Ramos (cell line): ENCODE data around the gene SYNDIG1L.

Experiments
- in situ Hi-C: fragments of 300-500 bp; cut with MboI; formaldehyde crosslinking; loops from one replicate; pipeline ENCODE4 v1.14.3; 2022; ENCODE audit warnings: low sequenced_read_pairs; ENCODE audit not compliant: unreplicated experiment

SYNDIG1L gene

DNA sequence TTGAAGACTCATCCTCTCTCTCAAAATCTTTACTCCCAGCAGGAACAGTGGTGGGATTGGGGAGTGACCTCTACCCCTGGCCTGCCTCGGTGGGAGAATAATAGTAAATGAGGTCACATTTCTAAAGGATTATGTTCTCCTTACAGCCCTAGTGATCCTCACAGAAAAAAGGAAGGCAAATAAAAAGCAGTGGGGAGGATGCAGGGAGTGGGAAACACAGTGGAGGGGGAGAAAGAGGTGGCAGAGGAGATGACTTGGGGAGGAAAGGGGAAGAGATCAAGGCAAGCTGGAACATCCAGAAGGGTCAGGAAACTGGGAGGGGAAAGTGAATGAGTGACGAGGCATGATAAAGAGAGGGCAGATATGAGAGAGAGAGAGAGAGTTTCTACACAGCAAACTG, 8.3 kb upstream of the SYNDIG1L start:
- in situ Hi-C loops = no loop called here

DNA sequence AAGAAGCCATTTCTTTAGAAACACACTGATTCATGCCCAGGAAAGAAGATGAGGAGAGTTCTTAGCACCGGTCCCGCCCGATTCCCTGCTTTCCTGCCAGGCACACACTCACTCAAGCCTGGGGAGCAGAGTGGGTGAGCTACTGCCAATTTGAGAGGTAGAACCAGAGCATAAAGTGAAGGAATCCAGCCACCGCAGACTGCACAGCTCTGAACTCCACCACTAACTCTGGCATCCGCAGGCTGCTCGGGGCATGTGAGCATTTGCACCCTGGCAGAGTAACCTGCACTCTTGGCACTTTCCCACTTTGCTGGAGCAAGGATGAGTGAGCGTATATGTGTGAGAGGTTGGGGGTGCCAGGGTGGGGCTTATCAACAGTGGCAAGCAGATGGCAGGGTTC, 4.0 kb upstream of the SYNDIG1L start:
- in situ Hi-C loops = no loop called here

DNA sequence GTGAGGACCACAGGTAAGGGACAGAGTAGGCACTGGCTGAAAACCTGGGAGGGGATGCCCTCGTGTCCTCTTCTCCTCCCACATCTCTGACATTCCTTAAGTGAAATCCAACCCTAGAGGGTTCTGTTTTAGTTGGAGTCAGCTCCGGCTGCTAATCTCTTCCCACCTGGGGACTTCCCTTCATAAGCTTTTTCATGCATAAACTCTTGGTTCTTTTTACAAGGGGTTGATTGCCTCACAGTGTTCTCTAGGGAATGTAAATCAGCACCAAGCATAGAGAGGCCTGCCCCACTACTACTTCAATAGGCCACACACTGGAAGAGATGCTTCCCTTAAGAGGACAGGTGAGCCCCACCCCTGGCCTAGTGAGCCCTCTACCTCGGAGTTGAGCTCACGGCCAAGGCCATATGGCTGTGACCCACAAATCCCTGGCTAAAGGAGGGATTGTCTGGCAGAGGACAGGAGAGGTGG, 3.2 kb upstream of the SYNDIG1L start:
- in situ Hi-C loops = no loop called here

DNA sequence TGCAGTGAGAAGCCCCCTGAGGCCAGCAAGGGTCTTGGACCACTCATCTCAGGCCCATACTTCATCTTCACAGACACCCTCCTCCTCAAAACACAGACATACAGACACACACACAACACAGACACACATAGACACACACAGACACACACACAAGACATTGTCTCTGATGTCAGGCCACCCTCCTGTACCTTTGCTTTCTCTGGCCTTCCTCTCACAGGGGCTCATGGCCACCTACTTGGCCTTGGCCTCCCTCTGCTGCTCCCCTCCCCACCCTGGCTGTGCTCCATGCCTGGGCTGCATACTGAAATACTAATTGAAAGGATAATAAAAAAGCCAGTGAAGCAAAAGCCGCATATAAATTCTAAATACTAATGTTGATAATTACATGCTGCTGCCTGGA, 1.6 kb upstream of the SYNDIG1L start:
- in situ Hi-C loops = no loop called here

DNA sequence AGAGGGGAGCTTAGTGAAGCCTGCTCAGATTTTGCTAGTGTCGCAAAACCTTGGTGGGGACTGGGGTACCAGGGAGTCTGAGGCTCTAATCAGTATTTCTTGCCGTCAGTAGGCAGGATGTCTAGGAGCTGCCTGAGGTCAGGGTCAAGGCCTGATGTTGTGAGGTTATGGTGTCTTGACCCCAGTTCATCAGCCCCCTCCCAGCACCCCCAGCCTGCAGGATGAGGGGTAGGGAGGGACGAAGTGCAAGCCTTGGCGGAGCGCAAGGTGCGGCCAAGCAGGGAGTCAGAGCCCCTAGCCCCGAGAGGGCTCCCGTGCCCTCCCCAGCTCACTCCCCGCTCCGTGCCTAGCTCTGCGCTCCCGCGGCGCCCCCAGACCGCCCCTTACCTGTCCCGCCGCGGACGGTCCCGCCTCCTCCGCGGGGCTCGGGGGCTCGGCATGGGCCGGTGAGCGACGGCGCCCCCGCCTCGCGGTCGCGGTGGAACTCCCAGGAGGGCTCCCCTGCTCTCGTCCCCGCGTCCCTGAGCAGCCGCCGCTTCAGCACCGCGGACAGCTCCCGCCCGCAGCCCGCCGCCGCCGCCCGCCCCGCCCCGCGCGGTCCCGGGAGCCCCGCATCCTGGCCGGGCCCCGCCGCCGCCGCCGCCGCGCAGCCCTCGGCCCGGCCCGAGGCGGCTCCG, 347 bp downstream of the SYNDIG1L start:
- in situ Hi-C loops = no loop called here

DNA sequence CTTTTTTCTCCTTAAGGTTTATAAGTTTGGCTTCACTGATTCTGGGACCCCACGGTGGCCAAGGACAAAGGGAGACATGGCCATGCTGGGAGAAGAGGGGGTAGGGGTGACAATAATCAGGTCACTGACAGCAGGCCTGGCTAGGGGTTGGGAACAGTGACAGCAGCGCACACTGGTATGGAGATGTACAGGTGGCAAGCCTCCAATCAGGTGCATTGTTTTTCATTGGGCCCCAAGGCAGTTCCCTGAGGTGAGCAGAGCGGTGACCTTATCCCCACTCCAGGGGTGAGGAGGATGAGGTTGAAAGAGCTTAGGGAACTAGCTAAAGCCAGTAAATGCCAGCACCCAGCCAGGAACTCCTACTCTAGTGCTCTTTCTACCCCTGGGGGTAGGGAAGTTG, 1.4 kb downstream of the SYNDIG1L start:
- in situ Hi-C loops = no loop called here

DNA sequence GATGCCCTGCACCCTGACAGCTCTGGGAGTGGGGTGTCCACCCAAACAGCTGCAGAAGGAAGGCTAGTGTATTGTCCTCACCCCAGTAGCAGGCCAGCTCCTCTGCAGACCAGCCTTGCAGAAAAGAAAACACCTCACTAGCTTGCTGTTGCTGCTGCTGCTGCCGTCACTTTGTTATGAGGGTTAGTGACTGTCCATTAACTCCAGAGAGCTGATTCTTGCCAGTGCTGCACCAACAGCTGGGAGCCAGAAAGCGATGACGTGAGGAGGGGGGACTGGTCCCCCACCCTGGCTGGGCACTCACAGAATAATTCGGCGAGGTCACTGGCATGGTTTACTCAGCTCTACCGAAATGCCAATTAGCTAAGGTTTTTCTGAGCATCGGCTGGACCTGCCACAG, 2.8 kb downstream of the SYNDIG1L start:
- in situ Hi-C loops = no loop called here

DNA sequence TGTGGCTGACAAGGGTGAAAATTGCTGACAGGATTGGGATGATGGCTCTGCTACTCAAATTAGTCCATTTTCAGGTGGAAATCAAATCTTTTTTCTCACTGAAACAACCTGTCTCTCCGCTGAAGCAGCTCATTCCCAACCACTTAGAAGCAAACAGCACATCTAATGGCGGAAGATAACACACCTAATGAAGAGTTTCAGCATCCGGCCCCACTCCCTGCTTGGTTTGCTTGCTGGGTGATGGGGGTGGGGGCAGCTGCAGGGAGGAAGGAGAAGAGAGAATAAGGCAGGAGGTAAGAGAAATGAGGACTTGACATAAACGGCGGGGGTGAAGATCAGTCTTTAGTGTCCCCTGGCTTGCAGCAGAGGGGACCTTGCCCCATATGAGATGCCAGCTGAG, 4.0 kb downstream of the SYNDIG1L start:
- in situ Hi-C loops = no loop called here

DNA sequence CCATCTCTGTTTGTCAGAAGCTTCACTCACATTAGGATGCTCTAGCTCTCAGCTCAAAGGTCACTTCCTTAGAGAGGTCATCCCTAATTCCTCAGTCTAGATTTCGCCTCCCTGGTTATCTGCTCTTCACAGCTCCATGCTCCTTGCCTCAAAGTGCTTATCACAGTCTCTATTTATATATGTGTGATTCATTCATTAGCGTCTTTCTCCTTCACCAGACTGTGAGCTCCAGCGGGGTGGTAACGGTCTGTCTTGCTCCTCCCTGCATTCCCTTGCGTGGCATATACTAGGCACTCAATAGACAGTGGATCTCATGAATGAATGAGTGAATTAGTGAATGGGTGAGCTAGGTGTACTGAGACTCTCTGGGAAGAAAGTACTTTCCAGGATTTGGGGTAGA, 6.9 kb downstream of the SYNDIG1L start:
- in situ Hi-C loops = no loop called here

DNA sequence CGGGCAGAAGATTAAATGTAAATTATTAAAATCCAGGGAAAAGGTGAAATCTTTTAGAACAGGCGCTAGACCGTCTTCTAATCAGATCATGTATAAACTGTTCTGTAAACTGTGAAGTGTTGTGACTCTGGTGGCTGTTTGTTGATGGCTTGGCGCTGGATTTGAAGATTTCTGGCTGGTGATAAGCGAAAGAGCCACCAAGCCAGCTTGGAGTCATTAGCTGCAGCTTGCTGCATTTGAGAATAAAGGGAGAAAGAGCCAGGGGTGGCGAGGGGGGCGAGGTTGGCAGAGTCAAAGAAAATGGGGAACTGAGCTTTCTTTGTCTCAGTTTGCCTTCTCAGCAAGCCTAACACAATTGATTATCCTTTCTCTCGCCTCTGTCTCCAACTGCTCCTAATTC, 8.0 kb downstream of the SYNDIG1L start:
- in situ Hi-C loops = no loop called here

DNA sequence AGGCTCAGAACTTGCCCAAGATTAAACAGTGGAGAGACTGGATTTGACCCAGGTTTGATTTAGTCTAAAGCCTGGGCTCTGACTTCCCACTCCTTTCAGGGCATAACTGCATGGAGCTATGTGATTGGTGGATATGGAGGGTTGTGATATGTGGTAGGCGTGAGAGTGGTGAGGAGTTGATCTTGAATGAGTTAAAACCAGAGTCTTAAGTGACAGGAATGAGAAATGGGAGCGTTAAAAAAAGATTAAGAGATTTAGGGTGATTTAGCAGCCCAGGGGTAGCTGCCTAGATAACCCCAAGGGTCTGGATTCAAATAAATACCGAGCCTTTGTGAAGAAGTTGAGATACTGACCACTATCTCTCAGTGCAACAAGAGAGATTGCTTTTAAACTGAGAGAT, 8.4 kb downstream of the SYNDIG1L start:
- in situ Hi-C loops = no loop called here

DNA sequence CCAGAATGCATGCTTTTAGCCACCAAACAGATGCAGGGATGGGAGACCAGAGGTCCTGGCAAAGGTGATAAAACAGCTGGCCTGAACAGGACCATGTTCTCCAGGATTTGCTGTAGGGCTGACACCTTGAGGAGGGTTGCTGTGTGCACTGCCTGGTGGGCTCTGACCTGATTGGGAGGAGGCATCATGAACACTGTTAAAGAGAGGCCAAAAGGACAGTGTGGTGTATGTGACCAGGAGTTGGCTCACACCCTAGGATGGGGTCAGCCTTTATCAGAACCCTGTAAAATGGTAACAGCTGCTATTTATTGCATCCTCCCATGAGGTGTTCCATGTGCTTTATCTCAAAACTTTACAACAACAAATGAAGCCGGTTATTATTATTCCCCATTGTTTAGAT, 8.8 kb downstream of the SYNDIG1L start:
- in situ Hi-C loops = no loop called here

DNA sequence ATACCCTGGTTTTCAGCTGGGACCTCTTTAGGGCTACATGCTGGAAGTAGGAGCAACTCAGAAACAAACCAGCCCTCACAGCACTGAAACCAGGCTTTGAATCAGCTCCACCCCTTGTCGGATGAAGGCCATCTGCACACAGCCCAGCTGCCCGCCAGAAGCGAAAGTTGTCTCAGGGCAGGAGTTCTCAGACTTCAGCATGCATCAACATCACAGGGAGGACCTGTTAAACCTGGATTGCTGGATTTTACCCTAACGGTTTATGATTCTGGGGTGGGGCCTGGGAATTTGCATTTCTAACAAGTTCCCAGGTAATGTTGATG, 10.9 kb downstream of the SYNDIG1L start:
- in situ Hi-C loops = no loop called here

DNA sequence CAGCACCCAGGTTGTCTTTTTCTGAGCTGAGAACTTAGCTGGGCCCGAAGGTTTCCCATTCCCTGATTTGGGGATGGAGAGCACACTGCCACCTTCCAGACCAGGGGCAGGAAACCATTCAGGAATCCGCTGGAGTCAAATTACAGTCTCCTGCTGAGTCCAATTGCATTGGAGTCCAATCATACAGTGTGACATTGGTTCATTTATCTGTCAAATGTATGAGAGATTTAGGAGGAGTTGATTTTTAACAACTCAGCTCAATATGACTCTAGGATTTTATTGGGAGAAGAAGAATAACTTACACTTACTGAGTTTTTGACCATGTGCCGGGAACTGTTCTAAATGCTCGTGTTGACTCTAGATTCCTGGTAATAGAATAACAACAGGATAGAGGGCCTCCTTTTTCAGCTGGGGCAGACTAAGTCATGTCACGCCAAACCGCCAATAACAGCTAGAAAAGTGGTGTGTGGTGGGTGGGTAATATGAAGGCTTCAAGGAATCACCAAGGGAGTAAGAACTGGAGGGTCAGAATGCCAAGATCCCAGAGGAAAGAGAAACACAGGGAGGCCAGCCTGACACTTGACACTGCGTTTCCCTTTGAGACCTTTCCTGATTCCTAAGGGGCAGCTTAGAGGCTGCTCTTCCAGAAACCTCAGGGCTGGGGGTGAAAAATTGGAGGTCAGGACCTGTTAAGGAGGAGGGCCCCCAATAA, 11.5 kb downstream of the SYNDIG1L start:
- in situ Hi-C loops = no loop called here

DNA sequence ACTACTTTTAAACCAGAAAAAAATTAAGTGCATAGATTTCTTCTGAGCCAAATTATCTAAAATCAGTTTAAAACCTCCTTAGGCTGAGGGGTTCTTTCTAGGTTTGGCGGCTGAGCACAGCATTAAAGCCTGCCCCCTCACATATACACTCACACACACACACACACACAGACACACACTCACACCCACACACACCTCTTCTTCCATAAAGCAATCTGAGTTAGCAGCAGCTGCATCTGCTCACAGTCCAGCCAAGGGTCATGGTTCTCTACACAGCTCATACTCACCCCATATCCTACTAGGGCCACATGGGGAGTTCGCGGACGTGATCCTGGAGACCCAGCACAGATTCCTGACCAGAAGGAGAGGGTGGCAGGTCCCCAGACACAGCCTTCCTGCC, 12.4 kb downstream of the SYNDIG1L start:
- in situ Hi-C loops = no loop called here

DNA sequence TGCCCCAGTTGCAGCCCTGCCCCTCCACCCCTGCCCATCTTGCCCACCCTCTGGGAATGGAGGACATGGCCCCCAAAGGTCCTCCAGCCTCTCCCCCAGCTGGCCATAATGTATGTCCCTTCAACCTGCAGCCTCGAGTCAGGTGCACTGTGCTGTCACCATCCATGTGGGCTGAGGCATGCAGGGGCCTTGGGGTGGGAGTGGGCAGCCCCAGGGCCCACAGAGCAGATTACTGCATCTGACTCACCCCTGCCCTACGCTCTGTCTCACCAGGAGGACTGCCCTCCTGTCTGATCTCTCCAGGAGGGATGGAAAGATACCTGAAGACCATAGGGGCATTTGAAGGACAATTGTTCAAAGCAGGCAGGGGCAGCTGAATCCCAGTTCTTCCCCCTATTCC, 13.3 kb downstream of the SYNDIG1L start:
- in situ Hi-C loops = no loop called here

DNA sequence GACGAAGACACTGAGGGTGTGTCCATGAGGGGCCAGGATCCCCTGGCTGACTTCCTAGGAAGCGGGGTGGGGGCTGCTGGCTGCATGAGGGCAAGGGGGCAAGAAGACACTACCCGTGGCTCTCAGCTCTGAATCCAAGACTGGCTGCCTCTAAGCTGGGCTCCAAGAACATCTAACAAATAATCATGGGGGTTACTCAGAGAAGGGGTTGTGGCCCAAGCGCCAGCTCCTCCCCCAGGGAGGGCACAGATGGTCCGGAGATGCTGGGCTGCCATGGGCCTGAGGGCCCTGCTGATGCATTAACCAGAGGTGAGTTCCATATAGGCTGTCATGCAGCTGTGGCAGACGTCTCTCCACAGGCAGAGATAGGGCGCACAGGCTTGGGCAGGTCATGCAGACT, 14.3 kb downstream of the SYNDIG1L start:
- in situ Hi-C loops = no loop called here

DNA sequence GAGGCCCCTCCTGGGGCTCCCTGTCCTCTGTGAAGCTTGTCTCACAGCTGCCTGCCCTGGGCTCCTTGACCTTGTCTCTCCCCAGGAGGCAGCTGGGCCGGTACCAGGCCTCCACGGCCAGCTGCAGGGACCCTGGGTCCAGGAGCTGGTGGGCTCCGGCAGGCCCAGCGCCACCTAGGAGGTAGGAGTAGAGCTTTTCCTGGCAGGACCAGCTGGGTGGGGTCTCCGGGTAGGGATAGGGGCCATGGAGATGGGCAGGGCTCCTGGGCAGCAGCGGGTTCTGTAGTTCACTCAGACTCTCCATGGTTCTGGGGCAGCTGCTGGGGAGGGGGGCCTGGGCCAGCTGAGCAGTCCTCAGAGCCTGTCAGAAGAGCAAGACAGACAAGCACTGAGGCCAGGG, 16.6 kb downstream of the SYNDIG1L start:
- in situ Hi-C loops = no loop called here

DNA sequence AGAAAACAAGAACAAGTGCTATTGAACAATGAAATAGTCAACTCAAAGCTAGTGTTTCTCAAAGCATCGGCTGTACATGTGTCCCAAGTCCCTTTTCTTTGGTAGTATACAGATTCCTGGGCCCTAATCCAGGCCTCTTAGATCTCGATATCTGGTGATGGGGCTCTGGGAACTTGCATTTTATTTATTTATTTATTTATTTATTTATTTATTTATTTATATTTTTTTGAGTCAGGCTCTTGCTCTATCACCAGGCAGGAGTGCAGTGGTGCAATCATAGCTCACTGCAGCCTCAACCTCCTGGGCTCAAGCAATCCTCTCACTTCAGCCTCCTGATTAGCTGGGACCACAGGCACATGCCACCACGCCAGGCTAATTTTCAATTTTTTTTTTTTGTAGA, 17.1 kb downstream of the SYNDIG1L start:
- in situ Hi-C loops = no loop called here

DNA sequence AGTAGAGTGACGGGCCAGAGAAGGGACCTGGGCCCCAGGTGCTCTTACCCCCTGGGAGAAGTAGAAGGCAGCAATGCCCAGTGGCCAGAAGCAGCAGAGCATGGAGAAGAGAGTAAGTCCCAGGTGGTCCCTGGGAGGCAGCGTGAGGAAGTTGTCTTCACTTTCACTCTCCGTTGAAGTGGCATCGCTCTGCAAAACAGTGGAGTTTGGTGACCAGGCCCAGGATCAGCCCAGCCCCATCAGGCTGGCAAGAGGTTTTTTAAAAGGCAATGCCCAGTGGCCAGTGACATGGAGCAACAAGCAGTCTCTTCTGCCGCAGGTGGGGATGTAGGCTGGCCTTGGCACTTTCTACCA, 18.2 kb downstream of the SYNDIG1L start:
- in situ Hi-C loops = no loop called here

DNA sequence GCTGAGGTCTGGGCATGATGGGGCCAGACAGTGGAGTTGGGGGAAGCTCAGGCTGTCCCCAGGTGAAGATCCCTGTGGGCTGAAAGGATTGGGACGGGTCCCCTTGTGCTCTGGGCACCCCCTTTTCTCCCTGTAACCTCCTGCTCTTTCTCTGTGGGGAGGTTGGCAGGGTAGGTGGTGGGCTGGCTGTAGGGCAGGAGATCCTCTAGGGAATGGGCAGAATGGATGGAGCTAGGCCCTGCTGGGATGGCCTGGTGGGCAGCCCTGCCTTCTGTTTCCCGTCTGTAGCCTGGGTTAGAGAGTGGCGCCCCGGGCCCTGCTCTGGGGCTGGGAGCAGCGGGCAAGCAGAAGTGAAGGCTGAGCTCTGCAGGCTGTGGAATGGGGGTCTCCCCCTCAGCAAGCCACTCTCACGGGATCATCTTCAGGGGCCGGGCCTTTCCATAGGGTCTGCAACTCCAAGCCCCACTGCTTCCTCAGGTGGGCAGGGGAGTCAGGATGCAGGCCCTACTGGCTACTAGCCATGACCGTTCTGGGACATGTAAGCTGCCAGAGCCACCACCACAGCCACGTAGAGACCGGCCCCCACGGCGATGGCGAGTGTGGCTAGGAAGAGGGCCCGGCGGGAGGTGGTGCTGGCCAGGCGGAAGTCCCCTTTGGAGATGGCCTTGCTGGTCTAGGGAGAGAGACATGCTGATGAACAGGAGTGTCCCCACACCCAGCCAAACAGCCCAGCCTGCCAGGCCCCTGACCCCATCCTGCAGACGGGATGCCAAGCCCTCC, 18.8 kb downstream of the SYNDIG1L start:
- in situ Hi-C loops = no loop called here

DNA sequence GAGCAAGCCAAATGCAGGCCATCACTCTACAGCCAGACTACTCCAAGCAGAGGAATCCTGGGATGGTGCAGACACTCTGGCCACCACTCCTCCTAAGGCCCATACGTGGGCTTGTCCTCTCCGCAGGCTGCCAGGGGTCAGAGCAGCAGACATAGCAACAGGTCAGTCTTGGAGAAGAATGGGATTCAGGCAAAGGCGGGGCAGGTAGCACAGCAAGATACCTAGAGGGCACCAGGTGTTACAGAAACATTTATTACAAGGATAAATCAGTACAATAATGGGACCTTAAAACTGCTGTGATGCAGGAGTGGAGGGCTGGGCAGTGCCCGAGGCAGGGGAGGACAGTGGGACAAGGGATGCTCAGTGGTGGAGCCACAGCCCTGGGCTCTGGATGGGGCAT, 20.3 kb downstream of the SYNDIG1L start:
- in situ Hi-C loops = no loop called here
